Activated CD8-positive, alpha-beta memory T cell treated with anti-CD3 and anti-CD28 coated beads for 48 hours (primary cell): ENCODE measurements around the gene TAF15.

ENCODE experiments used
- DNase-seq, 3 experiments: peaks; one replicate each; pipeline ENCODE4 v3.0.0-alpha.2; 2020; ENCODE audit warnings: low read depth in 2 of 3, low spot score in 2 of 3

The TAF15 gene

DNA sequence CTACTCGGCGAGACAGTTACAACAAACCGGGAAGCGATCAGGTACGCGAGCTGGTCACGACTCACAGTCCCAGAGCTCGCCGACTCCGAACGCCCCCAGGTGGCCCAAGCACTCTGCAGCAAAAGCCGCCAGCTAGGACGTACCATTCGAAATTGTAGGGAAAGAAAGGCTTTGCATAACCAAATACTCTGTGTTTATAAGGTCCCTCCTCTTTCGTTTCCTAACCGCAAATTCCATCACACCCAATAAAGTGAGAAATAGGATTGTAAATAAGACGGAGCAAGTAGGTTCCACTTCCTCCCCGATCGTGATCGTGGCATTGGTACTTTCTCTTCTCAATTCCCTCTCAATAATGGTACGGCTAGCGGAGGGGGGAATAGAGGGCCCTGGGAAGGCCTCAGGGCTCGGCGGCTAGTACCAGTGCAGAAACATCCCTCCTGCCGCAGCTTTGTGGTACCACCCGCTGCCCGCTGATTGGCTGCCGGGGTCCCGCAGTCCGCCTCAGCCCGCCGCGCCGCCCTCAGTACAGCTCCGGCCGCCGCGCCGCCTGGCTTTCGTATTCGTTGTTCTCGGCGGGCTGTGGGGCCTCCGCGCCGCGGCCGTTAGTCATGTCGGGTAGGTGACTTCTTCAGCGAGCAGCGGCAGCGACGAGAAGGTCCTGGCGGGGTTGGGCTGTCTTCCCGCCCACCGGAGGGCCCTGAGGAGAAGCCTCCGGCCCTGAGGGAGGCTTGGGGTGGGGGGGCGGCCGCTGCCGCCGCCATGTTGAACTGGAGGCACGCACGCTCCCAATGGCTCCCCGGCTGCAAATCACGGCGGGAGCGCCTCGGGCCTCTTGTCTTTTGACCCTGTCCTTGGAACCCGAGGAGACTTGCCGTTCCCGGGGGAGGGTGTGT, at the start of gene TAF15:
Gene TAF15, plus strand, starts transcription at position 523 of the 893 bp plus-strand sequence. Its CDS starts 86 bp downstream, at position 609.
- peak; percentile 85 to 92 (median 86) for DNase-seq

DNA sequence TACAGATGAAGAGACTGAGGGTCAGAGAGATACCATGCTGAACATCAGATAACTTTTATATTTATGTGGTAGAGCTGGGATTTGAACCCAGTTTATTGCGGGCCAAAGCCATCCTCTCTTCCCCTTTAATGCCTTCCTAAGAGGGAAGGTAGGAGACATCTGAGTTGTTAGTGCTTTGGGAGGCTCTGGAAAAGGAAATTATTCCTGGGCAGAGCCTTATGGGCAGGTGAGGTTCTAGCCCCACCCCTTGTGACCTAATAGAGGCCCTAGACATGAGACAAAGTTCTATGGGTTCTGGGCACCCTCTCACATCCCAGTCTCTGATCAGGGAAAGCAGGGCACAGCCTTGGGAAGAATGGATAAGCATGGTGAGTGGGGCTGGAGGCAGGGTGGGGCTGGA, 48.7 kb upstream of the TAF15 start, which contains the start of gene C17orf50:
Gene C17orf50, plus strand, starts transcription at position 301 of the 400 bp plus-strand sequence. Its CDS starts 55 bp downstream, at position 356.
- DNase-seq: no peak

DNA sequence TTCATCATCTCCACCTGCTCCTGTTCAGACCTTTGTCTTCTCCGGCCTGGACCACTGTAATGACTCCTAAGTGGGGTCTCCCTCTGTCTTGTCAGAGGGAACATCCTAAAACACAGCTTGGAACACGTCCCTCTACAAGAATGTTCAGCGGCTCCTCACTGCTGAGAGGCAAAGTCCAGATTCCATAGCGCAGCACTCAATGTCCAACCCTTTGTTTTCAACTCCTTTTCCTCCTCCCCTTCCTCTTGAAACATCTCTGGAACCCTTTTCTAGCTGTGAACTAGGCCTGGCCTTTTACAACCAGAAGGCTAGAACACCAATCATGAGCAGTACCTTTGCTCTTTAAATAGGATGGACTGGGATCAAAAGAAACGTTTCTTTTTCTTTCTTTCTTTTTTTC, 47.7 kb upstream of the TAF15 start:
- DNase-seq: no peak

DNA sequence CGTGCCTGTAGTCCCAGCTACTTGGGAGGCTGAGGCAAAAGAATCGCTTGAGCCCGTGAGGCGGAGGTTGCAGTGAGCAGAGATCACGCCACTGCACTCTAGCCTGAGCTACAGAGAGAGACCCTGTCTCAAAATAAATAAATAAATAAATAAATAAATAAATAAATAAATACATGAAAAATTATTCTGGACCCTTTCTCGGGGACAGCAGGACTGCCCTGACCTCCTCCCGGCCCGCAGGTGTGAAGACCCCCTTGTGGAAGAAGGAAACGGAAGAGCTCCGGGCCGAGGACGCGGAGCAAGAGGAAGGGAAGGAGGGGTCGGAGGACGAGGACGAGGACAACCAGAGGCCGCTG, 45.5 kb upstream of the TAF15 start:
- no peak for DNase-seq

DNA sequence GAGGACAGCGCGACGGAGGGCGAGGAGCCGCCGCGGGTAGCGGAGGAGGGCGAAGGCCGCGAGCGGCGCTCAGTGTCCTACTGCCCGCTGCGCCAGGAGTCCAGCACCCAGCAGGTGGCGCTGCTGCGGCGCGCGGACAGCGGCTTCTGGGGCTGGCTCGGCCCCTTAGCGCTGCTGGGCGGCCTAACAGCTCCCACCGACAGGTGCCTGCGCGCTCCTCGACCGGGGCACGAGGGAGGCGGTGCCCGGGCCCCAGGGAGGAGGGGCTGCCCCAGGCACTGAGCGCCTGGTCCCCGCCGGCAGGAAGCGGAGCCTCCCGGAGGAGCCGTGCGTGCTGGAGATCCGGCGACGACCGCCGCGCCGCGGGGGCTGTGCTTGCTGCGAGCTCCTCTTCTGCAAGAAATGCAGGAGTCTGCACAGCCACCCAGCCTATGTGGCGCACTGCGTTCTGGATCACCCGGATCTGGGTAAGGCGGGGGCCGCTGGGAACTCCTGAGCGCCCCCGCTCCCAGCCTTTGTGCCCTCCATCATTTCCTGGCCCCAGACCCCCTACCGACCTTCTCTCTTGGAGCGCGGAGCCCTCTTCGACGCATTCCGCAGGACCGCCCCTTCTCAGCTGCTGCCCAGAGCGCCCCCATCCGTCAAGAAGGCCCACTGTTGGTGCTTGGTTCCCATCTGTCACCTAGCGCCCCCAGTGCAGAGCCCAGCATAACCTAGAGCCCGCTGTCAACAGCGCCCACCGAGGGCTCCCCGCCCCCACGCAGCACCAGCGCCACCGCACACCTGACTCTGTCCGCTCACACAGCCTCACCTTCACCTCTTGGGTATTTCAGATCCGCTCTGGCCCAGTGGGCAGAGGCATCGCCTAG, 44.9 kb upstream of the TAF15 start:
- DNase-seq: peak; percentile 75 to 88 (median 84)

DNA sequence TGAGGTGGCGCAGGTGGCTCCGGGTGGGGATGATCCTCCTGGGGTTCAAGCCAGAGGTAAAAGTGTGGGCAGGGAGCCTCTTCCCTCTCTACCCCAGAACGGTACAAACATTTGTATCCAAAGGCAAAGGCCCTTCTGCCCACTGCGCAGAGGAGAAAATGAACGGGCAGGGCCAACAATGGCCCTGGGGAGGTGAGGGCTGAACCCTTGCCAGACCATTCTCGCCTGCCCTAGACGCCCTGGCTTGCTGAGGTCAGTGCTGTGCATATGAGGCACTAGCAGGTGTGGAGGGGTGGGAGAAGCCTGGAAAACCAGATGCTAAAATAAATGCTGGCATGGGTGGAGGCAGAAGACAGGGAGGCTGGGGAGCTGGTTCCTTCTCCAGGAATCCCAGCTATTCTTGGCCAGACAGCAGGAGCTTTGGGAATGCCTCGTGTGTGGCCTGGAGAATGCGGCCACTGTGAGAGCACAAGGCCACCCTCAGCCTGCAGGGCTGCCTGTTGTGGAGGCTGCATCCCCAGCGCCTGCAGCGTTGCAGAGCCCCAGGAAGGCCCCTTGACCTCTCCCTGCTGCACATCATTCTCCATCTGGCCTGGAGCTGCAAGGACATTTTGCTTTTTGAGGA, 44.1 kb upstream of the TAF15 start:
- no peak for DNase-seq

DNA sequence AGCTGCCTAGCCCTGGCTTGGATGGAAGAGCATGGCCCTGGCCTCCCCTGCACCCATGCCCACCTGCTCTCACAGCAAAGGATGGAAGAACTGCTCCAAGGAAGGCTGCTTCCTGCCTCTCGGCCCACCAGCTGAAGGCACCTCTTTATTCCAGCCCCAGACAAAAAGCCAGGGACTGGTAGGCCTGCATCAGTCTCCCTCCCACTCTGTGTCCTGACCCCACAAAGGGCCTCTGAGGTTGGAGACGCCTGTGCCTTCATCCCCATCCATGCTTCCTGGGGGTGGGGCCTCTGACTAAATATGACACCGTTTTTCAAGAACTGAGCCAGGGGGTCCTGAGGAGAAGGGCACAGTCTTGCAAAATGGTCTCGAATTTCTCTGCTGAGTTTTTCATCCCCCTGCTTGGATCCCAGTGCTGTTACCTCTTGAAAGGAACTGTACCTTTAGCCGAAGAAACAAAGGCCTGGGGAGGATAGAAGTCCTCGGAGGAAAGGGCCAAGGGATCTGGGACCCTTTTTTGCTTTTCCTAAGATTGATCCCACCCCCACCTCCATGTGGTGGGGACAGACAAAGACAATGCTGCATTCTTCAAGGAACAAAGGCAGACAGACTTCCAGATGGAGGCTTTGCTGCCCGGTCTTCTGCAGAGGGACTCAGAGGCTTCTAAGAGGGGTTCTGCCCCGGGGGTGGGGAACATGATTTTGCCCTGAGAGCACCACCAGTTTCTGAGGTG, 43.4 kb upstream of the TAF15 start:
- no peak for DNase-seq

DNA sequence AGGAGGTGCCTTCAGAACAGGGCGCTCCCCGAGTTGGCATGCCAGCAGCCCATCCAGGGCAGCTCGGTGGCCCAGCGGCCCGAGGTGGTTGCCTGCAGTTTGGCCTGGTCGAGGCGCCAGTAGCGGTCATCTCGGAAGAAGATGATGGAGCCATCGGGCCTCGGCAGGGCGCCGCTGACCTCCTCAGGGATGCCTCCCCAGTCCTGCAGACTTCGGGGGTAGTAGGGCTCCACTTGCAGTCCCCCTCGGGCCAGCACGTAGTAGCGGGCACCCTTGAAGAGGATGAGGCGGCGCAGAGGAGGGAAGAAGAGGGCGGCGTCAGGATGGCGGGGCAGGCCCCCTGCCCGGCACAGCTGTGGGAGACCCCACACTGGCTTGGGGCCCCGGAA, 42.8 kb upstream of the TAF15 start:
- DNase-seq: no peak

DNA sequence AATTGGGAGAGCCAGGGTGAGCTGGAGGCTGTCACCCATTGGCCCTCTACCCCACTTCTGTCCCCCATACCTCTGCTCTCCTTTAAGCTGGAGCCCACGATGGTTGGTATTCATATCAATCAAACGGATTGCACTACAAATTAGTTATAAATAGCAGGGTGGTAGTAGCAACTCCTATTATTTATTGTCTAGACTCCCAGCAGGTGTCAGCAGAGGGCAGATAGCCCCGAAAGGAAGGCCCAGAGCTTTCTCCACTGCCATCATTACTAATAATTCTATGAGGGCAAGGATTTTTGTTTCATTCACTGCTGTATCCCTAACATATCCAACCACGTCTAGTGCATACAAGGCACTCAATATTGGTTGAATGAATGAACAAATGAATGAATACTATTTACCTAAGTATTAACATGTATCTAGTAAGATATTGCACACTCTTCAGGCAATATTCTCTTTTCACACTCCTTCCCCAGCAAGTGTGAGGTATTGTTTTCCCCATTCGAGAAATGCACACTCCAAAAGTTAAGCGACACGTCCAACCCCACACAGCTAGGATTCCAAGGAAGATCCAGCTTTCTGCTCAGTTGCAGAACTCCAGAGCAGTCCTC, 42.3 kb upstream of the TAF15 start:
- DNase-seq: no peak

DNA sequence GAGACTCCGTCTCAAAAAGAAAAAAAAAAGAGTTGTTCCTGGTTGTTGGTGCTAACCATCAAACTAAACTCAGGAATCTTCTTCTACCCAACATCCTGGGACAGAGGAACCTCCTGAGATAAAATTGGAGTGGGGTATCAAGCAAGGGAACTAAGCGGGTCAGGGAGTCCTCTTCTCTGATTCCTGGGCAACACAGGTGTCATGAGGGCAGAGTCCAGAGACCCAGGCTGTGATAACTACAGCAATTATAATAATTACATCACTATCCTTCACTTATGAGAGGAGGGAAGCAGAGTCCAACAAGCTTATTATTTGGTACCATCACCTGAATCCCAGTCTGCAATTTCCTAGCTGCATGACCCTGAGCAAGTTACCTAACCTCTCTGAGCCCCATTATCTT, 40.5 kb upstream of the TAF15 start:
- no peak for DNase-seq

DNA sequence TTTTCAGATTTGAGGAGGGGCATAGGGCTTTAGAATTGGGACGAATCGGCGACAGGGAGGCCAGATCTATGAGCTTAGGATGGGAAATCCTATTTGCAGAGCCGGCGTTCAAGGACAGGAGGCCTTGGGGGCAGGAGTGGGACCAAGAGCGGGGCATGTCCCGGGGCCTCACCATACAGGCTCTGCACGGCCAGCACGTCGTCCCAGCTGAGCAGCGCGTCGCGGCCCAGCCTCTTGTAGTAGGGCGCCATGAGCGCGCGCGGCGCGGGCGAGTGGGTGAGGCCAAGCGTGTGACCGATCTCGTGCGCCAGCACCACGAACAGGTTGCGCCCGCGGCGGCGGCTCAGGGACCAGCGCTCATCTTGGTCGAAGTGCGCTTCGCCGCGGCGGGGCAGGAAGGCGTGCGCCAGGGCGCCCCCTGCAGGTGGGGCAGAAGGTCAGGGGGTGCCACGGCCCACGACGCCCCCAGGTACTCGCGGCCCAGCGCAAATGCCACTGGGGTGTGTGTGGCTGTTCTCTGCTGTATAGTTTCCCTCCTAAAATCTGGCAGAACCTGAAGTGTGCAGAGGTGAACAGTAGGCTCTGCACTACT, 39.3 kb upstream of the TAF15 start:
- DNase-seq: no peak

DNA sequence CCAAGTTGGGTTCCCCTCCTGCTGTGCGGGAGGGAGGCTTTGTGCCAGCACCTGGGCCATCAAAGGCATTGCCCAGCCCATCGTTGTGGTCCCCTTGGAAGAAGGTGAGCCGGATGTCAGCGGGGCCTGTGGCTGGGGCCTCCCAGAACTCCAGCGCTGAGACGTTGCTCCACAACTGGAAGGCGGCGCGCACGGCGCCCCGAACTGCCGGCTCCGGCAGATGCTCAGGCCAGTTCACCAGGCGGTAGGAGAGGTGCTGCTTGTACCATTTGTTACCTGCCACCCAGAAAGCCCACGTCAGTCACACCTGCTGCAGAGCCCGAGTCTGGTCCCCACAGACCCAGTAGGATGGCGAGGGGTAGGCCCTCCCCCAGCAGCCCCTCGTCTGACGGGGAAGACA, 36.2 kb upstream of the TAF15 start:
- no peak for DNase-seq

DNA sequence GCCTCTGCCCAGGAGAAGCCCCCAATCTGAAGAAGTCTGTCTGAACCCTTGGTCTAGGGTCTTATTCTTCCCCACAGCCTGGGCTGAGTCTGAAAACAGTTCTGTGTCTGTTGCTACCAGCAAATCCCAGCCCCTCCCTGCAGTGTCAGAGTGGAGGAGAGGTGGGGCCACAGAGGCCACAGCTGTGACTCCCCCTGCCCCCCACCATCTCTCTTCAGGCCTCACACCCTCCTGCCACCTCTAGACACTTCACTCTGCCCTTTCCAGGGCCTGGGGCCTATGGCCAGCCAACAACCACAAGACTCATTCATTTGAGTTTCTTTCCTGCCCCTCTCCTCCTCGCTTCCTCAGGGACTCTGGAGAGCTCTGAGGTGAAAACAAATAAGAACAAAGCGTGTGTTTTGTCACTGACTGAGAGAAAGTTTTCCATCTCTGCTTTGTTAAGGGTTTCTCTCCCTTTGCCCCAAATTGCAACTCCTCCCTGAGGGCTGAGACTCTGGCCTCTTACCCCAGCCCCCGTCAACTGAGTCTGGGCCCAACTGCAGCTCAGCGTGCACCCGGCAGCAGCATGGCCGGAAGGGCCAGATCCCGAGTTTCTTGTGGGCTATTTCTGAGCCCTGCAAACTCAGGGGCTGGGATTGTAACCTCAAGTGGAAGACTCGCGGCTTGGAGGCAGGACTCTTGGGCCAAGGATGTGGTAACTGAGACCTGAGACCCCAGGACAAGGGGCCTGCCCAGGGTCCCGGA, 35.4 kb upstream of the TAF15 start:
- DNase-seq: no peak

DNA sequence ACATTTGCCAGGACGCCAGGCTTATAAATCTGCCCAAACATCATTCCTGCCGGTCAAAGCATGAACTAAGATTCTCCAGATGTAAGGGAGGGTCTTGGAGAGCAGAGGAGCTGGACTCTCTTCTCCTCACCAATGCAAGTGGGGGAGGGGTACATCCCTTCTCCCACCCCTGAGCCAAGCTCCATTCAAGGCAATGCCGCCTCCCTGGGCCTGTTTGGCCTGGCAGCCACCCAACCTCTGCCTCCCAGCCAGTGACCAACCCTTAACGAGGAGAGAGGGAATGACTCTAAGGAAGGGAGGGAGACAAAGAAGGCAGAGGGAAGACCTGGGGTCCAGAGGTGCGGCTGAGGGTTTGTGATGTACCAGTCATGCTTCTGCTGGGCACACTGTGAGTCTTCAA, 34.8 kb upstream of the TAF15 start:
- no peak for DNase-seq

DNA sequence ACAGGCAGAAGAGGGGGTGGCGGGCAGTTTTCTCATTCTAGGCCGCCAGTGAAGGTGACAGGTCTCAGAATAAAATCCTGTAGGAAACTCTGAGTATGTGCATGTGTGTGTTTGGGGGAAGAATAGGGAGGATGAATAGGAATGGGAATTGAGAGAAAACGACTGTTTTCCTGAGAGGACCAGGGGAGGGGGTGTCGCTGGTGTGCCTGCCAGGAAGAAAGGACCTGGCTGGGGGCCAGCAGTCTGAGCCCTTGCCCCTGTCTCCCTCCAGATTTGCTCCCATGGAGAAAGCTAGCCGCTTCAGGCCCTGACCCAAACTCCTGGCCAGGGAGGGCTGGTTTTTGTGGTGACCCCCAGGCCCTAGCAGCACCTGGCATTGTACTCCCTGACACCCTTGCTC, 34.2 kb upstream of the TAF15 start:
- DNase-seq: no peak

DNA sequence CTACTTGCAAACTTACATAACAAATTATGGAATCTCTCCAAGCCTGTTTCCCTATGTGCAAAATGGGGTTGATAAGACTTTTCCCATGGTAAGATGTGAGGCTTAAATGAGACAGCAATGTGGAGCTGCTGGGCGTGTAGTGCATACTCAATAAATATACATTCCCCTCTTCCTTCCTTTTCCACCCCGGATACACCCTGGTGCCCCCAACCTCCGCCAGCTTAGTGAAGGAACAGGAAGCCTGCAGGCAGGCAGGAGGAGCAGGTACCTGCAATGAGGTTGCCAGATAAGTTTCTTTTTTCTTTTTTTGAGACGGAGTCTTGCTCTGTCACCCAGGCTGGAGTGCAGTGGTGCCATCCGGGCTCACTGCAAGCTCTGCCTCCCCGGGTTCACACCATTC, 33.7 kb upstream of the TAF15 start:
- no peak for DNase-seq

DNA sequence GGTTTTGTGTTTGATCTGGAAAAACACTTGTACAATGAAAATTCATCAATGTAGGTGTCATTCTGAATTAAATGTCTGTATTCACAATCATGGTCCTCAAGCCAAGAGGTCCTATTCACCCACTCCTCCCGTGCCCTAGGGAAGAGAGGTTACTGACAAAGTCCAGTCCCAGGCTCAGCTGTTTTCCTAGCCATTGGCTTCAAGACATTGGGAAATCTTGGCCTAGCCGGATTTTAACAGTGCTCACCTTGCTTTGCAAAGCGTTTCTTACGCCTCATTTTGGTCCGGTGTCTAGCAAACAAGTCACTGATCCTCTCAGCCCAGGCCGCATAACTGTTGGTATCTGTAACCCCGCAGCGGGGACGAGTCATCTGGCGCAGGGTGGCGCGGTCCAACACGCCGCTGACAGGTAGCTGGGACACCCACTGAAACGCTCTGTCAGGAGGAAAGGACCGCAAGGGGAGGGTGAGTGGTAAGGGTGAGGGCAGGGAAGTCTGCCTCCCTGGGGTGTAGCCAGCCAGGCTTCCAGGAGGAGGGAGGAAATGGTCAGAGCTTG, 30.6 kb upstream of the TAF15 start:
- no peak for DNase-seq

DNA sequence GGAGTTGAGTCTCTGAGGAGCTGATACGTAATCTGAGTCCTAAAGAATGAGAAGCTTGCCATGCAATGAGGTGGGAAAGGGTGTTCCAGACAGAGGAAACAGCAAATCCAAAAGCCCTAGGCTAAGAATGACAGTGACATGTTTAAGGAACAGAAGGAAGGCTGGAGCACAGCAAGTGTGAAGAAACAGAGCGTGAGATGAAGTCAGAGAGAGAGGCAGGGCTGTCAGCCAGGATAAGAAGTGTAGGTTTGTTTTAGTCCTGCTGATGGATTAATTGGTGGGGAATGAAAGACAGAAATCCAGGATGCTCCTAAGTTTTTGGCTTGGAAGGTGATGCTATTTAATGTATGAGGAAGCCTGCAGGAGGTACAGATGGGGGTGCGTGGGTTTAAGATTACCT, 28.3 kb upstream of the TAF15 start:
- DNase-seq: no peak

DNA sequence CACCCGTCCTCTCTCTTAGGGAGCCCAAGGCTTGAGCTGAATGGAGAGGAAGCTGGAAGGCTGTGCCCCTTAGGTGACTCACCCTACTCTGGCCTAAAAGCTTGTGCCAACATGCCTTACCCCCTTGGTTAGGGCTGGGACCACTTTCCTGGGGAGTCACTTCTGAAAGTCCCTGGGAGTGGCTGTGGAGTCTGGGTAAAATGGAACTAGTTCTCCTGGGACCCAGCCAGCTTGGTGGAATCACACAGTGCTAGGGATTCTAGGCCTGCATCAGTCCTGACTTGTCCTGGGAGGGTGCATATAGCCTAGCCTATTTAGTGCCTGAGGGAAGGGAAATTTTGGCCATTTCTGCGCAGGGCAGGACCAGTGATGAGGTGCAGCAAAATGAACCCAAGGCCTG, 24.4 kb upstream of the TAF15 start:
- DNase-seq: no peak
